GM19467 (cell line): Measurements from ENCODE around the gene UTP11.
A peak's percentile ranks its signal among the peaks of the same experiment; 100 is the strongest.

ENCODE experiments used
- ATAC-seq: cut with Tn5 transposase; IDR thresholded peaks from one replicate; pipeline ENCODE4 v1.9.1; 2021; ENCODE audit warnings: mild to moderate bottlenecking, moderate library complexity; ENCODE audit not compliant: unreplicated experiment

The UTP11 gene

DNA sequence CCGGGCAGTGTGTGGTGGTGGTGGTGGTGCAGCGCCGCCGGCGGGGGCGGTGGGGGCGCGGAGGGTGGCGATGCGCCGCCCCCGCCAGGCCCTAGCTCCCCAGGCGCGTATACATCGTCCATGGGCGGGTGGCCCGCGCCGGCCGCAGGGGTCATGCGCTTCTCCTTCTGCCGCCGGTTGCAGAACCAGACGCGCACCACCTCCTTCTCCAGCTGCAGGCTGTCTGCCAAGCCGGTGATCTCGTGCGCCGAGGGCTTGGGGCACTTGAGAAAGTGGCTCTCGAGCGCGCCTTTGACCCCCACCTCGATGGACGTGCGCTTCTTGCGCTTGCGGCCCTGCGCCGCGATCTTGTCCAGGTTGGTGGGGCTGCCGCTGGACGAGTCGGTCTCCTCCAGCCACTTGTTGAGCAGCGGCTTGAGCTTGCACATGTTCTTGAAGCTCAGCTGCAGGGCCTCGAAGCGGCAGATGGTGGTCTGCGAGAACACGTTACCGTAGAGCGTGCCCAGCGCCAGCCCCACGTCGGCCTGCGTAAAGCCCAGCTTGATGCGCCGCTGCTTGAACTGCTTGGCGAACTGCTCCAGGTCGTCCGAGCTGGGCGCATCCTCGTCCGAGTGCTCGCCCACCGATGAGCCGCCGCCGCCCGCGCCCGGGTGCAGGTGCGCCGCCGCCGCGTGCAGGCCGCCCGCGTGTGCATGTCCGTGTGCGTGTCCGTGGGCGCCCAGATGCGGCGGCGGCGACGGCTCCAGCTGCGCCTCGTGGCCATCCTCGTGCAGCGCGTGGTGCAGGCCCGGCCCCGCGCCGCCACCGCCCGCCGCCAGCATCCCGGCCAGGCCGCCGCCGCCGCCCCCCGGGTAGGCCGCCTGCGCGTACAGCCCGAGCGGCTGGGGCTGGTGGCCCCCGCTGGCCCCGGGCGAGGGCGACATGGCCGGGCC lies 33.1 kb downstream of the UTP11 start:
- peak; percentile 11 for ATAC-seq

DNA sequence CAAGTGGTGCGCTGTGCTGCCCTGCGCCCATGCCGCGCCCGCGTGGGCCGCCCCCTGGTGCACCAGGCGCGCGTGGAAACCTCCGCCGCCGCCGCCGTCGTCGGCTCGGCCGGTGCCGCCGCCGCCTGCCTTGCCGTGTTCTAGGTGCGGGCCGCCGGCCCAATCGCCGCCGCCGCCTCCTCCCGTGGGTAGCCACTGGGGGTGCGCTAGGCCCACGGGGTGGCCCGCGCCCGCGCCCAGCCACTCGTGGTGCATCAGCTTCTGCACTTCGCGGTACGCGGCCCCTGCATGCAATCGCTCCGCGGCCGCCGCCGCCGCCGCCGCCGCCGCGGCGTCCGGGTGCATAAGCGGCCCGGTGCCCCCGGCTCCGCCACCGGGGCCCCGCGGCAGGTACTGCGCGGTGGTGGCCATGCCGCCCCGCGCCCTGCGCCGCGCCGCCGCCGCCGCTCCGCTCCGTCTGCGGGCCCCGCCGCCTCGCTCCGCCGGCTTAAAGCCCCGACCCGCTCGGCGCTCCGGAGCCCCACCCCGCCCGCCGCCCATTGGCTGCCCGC lies 33.9 kb downstream of the UTP11 start, which contains the start of gene POU3F1:
TSS of gene POU3F1 (minus strand) at position 461 of the 551 bp plus-strand sequence. CDS start at position 411, 50 bp downstream.
- peak; percentile 19 for ATAC-seq

DNA sequence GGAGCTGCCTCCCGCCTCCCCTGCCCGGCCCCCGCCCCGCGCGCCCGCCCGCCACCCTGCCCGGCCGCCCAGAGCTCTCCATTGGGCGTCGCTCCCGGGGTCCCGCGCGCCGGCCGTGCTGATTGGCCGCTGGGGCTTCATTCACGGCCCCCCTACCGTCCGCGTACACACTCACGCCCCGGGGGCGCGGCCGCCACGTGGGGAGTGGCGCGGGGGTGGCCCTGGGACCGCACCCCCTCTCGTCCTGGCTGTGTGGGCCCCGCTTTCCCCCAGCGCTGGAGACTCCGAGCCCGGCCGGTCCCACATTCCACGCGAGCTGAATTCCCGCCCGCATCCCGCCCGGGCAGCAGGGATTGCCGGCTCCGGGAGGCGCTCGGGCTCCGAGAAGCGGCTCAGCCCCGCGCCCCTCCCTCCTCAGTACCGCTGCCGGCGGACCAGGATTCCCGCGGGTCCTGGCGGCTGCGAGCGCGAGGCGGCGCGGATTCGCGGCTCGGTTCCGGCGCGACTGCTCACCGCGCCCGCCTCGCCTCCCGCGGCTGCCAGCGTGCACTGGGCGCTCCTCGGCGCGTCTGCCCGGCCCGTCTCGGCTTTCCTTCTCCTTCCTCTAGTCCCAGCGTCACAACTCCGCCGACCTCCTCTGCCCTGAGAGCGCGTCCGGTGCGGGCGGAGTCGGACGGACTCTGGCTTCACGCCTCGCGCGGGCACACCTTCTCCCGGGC lies 34.5 kb downstream of the UTP11 start:
- ATAC-seq: peak; percentile 51

DNA sequence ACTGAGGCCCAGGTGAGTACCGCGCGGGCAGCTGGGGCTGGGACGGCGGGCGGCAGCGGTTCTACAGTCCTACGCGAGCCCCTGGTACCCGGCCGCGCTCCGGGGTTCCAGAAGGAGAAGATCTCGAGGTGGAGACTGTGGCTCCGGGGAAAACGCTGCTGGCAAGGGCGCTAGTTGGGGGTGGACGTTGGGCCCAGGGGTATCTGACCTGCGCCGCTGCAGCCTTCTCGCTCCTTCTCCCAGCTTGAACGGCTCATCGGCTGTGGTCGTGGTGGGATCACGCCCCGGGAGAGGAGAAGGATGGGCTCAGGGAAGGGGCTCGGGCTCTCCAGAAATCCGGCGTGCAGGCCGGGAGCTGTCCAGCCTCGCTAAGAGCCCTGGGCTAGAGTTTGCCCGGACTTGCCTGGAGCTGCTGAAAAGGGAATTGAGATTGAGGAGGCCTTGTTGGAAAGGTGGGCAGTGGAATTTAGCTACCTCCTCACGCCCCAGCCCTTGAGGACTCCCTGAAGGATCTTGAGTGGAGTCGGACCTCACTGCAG lies 35.1 kb downstream of the UTP11 start:
- ATAC-seq: no peak

DNA sequence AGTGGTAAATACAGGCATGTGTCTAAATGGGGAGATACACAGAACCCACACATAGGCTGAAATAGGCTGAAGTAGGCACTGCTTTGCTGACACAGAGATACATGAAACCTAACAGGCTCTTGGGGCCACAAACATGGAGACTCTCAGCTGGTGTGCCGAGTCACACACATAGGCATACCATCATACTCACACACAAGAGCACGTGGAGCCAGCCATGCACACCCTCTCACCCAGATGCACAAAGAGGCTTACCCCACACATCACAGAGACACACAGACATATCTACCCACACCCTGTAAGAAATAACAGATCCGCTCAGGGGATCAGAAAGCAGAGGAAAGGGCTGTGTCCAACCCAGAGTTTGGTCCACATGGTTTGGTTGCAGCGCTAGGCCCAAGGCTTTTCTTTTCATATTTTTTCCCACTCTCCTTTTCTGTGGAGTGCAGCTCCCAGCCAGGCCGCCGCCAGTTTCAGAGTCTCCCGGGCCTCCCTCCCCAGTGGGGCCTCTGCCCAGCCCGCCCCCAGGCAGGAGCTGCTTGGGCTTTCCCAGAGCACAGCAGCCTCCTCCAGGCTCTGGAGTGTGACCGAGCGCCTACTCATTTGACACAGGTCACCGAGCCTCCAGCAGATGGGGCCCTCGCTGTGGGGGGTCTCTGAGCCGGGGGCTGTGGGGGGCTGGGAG lies 38.0 kb downstream of the UTP11 start:
- ATAC-seq: no peak

DNA sequence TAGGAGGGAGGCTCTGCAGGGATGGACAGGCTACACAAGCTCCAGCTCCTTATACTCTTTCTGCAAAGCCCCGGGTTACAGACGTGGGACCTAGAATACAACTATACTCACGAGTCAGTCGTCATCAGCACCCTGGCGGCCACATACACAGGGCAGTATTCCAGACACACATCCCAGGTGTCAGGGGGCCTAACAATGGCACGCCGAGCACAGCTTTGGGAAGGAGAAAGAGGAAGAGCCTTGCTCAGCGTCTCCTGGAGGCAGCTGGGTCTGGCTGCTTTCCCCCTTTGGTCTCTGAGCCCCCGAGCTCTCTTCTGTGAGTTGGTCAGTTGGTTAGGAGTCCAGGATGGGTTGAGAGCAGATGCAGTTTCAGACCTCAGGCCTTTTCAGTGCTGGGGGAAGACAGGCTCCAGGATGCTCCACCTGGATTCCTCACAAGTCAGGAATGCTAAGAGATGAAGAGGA lies 38.6 kb downstream of the UTP11 start:
- ATAC-seq: no peak

DNA sequence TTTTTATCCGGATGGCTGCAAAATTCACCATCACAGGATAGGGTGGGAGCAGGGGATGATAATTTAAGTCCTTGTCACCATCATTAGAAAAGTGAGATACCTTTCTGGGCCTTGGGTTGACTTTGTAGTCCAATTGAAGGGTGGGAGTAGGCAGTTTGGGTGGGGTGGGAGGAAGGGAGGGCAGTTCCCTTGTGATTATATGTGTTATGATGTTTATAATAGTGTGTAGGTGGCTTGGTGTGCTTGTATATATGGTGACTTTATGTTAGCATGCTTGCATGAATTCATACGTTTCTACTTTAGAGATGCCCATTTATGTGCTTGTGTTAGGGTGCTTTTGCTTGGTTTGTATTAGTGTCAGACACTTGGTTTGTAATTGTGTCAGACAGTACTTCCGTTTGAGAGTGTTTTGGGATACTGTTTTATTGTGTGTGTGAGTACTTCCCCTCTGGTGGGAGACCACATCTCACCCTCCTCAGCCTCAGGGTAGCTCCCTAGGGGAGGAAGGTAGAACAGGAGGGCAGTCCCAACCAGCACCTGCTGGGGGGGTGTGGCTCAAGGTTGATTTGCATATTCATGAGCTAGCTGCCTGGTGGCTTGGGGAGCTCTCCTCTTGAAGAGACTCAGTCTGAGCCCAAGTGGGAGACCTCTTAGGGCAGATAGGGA lies 40.3 kb downstream of the UTP11 start:
- ATAC-seq: peak; percentile 59

DNA sequence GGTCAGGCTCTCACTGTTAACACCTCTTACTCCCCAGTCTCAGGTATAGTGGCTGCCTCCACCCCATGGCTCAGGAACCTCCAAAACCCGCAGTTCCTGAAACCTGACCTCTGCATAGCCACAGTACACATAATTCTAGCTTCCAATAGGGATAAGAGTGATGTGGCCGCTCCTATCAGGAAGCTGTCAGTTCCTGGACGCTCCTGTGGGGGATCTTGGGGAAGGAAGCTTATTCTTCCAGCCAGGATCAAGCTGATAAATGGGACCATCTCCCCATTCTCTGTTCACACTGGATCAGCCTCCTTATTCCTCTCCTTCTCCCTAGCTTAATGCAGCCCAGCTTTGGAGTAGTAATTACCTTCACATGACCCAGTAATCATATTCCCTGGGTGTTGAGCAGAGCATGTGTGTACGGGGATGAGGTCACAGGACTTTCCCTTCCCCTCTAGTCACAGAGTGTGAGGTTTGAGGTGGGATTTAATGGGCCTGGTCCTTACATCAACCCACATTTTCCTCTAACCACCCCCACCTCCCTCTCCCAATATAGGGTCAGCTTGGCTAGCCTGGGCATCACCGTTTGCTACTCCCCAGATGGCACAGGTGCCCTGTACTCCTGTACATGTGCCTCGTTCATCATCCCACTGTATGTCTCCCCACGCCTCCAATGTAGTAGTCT lies 41.0 kb downstream of the UTP11 start:
- no peak for ATAC-seq

DNA sequence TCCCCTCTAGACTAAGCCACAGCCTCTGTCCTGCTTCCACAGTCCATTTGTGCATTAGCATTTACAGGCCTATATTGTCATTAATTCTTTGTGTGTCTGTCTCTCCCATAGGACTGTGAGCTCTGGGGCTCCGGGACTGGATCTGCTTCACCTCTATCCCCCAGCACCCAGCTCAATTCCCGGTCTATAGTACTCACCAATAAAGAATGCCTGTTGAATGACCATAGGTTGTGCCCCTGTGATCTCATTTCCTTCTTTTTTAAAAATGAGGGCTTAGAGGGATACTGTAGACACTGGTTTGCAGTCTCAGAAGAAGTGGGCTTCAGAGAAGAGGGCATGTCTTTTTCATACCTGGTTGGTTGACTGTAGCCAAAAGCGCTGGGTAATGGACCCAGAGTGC lies 42.9 kb downstream of the UTP11 start:
- no peak for ATAC-seq

DNA sequence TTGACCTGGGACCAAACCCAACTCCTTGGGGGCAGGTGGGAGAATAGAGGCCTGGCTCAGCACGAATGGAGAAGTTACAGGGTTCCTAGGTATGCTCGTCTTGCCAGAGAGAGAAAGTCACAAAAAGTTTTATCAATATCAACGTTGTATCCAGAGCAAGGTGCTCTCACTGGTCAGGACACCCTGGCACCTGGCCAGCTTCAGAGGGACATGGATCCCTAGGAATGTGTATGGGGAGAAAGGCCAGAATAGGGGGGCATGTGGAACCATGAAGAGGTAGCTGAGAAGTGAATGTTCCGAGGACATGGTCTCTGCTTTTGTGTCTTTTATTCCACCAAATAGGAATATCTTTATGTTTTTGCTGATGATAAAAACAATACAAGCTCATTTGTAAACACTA lies 43.4 kb downstream of the UTP11 start:
- ATAC-seq: no peak

DNA sequence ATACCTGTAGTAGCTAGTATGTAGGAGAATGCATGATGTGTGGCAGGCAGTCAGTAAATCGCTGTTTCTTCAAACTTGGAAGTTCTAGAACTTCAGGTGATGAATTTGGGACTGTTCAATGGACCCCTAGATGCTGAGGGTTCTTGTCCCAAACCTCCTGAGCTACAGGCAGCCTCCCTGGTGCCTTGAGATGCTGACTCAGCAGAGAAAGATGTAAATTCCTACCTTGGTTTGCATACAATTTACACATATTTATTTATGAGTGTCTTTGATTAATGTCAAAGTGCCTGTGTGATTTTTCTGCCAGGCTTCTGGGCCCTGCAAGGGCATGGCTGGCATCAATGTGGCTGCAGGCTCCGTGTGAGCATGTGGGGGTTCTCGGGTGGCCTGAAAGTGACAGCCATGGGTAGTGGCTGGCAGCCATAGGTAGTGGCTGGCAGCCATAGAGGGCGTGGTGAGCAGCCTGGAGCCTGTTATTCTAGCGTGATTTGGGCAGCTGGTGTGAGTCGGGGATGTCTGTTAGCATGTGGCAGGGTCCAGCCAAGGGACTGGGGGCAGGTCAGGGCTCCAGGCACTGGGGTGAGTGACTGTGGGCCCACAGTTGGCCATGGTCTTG lies 47.2 kb downstream of the UTP11 start:
- ATAC-seq: no peak

DNA sequence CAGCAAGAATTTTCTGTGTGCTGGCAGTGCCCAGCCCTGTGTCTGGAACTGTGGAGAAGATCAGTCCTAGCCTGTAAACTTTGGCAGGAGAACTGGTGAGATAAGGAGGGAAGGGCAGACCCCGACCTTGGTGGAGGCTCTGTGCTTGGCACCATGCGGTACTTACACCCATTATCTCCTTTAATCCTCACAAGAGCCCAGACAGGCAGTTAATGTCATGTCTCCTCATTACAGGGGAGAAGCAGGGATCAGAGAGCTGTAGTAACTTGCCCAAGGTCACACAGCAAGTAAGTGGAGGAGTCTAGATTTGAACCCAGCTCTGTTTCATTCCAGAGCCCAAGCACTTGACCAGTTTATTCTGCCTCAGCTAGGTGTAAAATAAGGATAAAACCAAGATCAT lies 48.0 kb downstream of the UTP11 start:
- no peak for ATAC-seq

DNA sequence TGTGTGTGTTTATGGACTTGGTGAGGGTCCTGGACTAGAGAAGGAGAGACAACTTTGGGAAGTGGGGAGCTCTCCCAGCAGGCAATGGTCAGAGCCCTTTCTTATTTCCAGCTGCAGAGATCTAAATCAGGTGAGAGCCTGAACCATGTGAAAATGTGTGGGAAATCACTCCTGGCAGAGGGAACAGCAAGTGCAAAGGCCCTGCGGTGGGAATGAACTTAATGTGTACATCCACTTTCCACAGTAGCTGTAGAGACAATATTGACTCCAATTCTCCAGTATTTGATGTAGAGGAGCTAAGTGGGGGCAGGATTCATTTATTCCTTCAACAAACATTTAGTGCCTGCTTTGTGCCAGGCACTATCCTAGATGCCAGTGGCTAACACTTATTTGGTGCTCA lies 48.8 kb downstream of the UTP11 start:
- ATAC-seq: no peak

DNA sequence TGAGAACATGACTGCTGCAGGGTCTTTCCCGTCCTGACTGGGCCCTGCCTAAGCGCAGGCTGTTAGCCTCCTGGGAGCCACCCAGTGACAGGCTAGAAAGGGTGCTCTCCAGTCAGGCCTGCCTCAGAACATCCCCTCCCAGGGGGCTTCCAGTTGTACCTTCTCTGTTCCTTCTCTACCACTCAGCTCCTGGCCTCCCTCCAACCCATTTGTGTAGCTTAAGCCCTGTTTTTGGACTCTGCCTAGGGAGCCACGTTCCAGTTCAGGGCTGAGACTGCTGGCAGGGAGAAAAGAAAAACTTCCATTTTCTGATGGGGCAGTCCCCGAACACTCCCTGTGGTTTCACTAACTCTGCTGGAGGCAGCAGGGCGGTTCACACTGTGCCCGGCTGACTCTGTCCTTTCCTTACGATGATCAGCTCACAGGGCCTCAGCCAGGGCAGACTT lies 49.4 kb downstream of the UTP11 start:
- ATAC-seq: peak; percentile 46

DNA sequence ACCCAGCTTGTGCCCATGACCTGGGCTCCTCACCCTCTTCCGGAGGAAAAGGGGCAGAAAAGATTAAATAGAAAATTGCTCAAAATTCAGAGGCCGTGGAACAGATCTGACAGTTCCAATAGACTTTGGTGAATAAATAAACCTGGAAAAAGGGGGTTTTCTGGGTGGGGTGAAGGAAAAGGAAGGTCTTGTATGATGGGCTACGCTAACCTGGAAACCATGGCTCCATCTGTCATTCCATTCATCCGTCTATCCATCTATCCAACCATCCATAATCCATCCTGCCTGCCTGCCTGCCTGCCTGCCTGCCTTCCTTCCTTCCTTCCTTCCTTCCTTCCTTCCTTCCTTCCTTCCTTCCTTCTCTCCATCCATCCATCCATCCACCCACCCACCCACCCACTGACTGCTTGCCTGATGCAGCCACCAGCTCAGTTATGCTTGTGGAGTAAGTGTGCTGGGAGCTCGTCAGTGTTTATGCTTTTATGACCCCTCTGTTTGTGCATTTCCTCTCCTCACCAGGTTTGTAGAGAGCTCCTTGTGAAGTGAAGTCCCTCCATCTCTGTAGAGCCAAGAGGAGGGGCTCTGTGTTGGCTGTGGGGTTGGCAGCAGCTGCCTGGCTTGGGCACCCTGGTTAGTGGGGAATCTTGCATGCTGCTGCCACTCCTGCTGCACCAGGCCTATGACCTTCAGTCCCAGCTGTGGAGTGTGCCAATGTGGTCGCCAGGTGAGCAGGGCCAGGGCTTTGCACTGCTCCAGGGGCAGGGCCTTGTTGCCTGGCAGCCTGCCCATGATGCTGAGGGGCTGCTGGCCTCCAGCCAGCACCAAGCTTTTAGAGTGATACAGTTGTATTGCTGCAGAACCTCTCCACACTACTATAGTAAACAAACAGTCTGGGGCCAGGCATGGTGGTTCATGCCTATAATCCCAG lies 50.1 kb downstream of the UTP11 start:
- ATAC-seq: no peak

DNA sequence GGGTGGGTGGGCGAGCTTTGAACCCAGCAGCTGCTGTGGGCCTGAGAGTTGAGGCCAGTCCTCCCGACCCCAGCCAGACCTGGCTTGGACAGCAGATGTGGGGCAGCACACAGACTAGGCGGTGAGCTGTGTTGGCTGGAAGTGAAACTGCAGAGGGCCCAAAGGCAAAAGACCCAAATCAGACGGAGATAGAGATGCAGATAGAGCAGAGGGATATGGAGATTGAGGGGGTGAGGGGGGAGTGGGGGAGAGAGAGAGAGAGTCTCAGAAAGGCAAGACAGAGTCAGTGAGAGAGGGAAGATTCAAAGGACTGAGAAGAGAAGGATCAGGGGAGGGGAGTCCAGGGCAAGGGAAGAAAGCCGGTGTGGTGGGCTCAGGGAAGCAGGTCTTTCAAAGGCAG lies 51.1 kb downstream of the UTP11 start:
- ATAC-seq: no peak

DNA sequence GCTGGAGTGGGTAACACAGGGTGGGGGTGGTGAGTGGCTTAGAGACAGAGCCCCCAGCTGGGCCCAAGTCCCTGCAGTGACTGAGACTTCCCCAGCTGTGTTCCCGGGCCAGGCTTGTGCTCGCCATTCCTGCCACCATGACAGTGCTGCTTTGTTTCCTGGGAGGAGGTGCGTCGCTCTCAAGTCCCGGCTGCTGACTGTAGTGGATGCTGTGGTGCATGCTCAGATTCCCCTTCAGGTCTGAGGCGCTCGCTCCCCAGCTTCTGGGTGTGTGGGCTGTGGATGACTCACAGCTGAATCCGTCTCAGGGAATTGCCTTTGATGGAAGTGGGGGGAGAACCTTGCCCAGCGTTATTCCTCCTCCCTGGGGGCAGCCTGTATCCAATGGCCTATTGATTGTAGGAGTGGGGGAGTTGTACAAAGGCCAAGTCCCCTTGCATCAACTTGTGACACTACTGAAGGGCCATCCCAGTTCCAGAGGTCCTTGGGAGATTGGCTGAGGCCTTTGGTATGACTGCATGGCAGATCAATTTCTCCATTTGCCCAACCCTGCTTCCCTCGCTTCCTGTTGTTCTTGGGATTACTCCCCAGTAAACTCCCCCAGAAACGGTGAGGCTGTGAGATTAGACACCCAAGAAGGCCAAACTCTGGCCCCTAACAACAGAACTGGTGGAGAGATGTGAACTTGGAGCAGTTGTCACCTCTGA lies 51.8 kb downstream of the UTP11 start:
- ATAC-seq: no peak
